Stimulated activated CD8-positive, alpha-beta memory T cell treated with anti-CD3 and anti-CD28 coated beads, Interleukin-12 subunit alpha, Interleukin-12 subunit beta, amount 100 ng/mL, for 24 hours (primary cell): ENCODE measurements around the gene ELF3.
"Not testable (repeated sequence)": the region's sequence is repeated elsewhere in the genome, so short reads cannot be mapped to it uniquely, and the experiment has no call there.

Experiments used
- DNase-seq: peaks from one replicate; pipeline ENCODE4 v3.0.0-alpha.2; 2020; ENCODE audit errors: extremely low read depth

Gene ELF3

GRCh38 chr1:202034683-202035462 lies 24.5 kb downstream of the ELF3 start:
- no peak for DNase-seq

DNA sequence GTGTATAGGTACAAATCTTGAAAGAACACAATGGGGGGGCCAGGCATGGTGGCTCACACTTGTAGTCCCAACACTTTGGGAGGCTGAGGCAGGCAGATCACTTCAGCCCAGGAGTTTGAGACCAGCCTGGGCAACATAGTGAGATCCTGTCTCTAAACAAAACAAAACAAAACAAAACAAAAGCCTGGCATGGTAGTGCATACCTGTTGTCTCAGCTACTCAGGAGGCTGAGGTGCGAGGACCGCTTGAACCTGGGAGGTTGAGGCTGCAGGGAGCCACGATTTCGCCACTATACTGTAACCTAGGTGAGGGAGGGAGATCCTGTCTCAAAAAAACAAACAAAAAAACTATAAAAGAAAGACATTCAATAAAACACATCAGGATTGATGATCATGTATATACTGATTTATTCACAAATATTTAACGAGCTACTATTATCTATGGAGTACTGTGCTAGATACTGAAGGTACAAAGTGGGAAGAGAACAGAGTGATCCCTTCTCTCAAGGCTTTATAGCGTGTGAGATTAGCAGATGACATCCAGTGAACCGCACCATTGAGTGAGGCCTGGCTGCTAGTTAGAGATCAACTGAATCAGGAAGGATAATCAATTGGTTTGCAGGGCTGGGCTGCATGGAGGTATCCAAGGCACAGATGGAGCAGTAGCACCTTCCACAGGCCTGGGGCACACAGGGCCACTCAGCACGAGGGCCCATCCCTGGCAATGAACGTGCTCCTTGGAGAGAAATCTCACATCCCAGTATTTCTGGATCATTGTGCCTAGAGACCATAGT lies 26.4 kb downstream of the ELF3 start:
- no peak for DNase-seq

DNA sequence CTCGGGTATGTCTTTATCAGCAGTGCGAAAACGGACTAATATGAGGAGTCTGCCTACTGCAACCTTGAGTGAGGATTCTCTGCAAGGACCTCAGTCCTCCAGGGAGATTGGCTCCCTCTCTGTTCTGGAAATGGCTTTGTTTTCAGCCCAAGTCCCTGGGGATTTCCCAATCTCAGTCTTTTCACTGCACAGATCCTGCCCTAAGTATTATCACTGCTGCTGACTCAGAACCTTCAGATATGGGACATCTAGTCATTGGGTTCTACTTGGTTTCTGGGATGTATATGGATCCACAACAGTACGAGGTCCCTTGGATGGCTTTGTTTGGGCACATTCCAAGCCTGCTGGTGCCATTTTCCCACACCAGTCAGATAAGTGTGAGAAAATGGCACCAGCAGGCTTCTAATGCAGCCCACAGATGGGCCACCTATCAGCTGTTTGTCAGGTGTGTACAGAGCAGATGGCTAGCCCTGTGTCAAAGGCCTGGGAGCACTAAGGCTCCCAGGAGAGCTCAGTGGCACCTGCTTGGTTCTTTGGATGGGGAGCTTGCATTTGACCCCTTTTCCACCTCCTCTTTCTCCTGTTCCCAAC lies 27.4 kb downstream of the ELF3 start:
- no peak for DNase-seq

DNA sequence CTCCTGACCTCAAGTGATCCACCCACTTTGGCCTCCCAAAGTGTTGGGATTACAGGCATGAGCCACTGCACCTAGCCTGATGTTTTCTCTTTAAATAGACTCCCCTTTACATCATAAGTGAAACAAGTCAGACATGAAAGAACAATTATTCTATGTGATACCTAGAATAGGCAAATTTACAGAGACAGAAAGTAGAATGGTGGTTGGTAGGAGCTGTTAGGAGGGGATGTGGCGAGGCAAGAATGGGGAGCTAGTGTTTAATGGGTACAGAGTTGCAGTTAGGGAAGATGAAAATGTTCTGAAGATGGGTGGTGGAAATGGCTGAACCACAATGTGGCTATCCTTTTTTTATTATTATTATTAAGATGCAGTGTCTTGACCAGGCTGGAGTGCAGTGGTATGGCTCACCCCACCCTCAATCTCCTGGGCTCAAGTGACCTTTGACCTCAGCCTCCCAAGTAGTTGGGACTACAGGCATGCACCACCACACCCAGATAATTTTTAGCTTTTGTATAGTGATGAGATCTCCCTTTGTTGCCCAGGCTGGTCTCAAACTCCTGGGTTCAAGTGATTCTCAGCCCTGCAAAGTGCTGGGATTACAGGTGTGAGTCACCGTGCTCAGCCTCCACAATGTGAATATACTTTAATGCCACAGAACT lies 28.4 kb downstream of the ELF3 start:
- no peak for DNase-seq

GRCh38 chr1:202045705-202046104 lies 35.3 kb downstream of the ELF3 start:
- no peak for DNase-seq

- DNase-seq = no peak
These were observed 35.8 kb downstream of the ELF3 start for GRCh38 chr1:202046227-202046626.

- DNase-seq = no peak
These were observed 36.6 kb downstream of the ELF3 start for GRCh38 chr1:202046748-202047708.

- no peak for DNase-seq
These were observed 37.6 kb downstream of the ELF3 start for GRCh38 chr1:202047977-202048376.

DNA sequence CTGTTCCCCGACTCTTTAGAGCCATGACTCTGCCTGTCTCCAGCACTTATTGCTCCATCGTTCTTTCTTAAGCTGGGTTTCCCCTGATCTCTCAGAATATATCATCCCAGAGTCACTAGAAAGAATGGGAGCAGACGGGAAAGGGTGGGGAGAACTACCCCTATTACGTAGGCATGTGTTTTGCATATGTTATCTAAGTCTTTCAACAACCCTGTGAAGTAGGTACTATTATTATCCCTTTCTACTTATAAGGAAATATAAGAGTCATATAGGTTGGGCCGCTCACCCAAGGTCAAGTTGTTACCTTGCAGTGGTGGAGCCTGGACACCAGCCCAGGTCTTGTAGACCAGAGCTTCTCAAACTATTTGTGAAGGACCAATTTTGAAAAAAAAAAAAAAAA lies 38.7 kb downstream of the ELF3 start:
- no peak for DNase-seq

DNA sequence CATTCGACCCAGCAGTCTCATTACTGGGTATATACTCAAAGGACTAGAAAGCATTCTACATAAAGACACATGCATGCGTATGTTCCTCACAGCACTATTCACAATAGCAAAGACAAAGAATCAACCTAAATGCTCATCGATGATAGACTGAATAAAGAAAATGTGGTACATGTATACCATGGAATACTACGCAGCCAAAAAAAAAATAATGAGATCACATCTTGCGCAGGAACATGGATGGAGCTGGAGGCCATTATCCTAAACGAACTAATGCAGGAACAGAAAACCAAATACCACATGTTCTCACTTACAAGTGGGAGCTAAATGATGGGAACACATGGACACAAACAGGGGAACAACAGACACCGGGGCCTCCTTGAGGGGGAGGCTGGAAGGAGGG lies 43.7 kb downstream of the ELF3 start:
- DNase-seq = no peak

DNA sequence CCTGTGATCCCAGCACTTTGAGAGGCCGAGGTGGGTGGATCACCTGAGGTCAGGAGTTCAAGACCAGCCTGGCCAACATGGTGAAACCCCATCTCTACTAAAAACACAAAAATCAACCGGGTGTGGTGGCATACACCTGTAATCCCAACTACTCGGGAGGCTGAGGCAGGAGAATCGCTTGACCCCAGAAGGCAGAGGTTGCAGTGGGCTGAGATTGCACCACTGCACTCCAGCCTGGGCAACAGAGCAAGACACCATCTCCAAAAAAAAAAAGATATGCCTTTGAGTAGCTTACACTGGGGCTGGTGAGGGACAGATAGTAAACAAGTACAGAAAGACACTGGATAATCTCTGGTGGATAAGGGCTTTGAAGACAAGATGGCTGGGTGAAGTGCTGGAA lies 44.3 kb downstream of the ELF3 start:
- DNase-seq = not testable (repeated sequence)

DNA sequence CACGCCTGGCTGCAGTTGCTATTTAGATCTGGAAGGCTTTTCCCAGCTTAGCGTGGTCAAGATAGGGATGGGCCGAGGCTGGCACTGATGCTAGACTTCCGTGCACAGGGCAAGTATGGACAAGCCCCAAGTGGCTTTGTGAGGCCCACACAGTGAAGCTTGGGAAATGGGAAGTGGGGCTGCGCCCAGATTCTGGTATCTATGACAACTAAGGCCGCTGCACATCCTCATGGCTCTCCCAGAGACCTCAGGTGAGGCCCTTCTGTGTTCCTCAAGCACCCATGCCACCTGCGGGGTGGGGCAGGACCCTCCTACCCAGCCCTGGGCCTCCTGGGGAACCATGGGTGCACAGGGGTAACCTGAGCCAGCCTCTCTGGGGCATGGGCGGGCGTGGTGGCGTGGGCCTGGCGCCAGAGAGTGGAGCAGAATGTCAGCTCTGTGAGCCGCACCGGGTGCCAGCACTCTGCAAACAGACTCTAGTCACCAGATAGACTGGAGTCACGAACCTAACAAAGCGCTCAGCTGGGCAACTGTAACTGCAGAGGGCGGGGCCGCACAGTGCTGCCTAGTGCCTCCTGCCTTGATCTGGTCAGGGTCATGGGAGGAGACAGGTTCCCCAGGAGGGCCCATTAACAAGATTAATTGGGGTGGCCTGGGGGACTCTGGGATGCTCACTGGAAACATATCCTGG lies 46.4 kb downstream of the ELF3 start:
- no peak for DNase-seq

DNA sequence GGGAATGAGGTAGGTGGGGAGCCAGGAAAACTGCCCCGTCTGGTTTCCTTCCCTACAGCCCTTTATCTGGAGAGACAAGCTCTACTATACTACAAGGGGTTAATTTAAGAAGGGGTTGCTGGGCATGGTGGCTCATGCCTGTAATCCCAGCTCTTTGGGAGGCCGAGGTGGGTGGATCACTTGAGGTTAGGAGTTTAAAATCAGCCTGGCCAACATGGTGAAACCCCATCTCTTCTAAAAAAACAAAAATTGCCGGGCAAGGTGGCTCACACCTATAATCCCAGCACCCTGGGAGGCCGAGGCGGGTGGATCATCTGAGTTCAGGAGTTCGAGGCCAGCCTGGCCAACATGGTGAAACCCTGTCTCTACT lies 46.9 kb downstream of the ELF3 start:
- DNase-seq = not testable (repeated sequence)

GRCh38 chr1:202058001-202058908 lies 47.9 kb downstream of the ELF3 start:
- DNase-seq = no peak

GRCh38 chr1:202061055-202061454 lies 50.7 kb downstream of the ELF3 start:
- DNase-seq = no peak

DNA sequence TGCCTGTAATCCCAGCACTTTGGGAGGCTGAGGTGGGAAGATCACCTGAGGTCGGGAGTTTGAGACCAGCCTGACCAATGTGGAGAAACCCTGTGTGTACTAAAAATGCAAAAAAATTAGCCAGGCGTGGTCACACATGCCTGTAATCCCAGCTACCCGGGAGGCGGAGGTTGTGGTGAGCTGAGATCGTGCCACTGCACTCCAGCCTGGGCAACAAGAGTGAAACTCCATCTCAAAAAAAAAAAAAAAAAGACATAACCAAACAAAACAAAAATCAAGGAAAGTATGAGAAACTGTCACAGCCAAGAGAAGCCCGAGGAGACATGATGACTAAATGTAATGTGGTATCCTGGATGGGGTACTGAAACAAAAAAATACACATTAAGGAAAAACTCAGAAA lies 51.4 kb downstream of the ELF3 start:
- DNase-seq = not testable (repeated sequence)

DNA sequence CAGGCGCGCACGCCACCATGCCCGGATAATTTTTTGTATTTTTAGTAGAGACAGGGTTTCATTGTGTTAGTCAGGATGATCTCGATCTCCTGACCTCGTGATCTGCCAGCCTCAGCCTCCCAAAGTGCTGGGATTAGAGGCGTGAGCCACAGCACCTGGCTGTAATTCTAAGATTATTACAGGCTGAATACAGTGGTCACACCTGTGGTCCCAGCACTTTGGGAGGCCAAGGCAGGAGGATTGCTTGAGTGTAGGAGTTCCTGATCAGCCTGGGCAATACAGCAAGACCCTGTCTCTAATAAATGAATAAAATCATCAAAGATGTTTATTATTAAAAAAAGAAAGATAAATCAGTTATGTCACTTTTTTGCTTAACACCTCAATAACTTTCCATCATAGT lies 52.2 kb downstream of the ELF3 start:
- not testable (repeated sequence) for DNase-seq

DNA sequence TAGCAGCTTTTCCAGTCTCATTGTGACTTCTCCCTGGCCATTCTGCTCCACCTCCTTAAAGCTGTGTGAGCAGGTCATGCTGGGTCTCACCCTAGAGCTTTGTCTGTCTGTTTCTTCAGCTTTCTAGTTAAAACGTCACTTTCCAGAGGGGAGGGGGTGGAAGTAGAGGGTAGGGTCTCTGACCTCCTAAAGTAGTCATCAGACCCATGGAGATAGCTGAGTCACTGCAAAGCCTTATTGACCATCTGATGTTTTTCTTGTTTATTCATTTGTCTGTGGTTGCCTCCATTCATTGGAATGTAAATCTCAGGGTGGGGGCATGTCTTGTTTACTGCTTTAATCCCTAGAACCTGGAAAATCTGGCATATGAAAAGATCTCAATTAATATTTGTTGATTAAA lies 52.7 kb downstream of the ELF3 start:
- DNase-seq = no peak

DNA sequence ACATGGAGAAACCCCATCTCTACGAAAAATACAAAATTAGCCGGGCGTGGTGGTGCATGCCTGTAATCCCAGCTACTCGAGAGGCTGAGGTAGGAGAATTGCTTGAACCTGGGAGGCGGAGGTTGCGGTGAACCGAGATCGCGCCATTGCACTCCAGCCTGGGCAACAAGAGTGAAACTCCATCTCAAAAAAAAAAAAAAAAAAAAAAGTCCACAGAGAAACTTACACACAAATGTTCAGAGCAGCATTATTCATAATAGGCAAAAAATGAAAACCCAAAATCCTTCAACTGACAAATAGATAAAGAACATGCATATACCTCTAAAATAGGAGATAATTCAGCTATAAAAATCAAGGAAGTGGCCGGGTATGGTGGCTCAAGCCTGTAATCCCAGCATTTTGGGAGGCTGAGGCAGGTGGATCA lies 54.5 kb downstream of the ELF3 start:
- not testable (repeated sequence) for DNase-seq
